DMS53 treated with DMSO at 0.1 percent for 48 hours (cell line): ENCODE measurements around the gene CHSY1.

Source experiments
- DNase-seq: peaks from one replicate; lab custom pipeline; 2025; ENCODE audit not compliant: unreplicated experiment; lab: John Stamatoyannopoulos, UW

Gene CHSY1

GRCh38 chr15:101156509-101157159 is 95.2 kb downstream of the CHSY1 start:
- DNase-seq = no peak

DNA sequence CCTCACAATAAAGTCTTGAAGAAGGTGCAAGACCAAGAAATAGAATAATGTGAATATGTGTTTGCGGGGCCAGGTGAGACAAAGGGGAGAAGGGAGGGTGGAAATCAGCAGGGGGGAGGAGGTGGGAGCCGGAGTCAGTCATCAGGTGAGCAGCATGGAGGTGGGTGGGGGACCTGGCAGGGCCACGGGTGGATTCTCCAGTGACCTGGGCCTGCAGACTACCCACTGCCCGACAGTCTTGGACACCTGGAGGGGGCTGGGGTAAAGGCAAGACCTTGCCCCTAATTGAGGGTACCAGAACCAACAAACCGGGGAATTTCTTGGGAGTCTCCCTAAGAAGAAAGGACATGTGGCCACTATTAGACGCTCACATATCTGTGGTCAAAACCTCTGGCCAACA is 95.8 kb downstream of the CHSY1 start:
- no peak for DNase-seq

- DNase-seq = no peak
These were observed 97.8 kb downstream of the CHSY1 start for GRCh38 chr15:101153801-101154656.

- no peak for DNase-seq
These were observed 98.9 kb downstream of the CHSY1 start for GRCh38 chr15:101152914-101153313.

- no peak for DNase-seq
These were observed 100.6 kb downstream of the CHSY1 start for GRCh38 chr15:101151288-101151687.

DNA sequence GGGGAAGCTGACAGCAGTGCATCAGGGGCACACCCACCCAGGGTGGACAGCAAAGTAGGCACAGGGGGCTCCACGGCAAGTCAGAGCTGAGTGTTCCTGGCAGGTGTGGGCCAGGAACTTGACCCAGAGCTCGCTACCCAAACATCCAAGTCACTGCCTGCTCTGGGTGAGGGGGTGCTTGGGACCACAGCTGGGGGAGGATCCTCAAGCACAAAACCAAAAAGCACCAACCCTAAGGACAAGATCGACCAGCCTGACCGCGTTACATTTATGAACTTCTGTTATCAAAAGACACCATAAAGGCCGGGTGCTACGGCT is 101.2 kb downstream of the CHSY1 start:
- no peak for DNase-seq

- DNase-seq = no peak
These were observed 101.8 kb downstream of the CHSY1 start for GRCh38 chr15:101149864-101150722.

DNA sequence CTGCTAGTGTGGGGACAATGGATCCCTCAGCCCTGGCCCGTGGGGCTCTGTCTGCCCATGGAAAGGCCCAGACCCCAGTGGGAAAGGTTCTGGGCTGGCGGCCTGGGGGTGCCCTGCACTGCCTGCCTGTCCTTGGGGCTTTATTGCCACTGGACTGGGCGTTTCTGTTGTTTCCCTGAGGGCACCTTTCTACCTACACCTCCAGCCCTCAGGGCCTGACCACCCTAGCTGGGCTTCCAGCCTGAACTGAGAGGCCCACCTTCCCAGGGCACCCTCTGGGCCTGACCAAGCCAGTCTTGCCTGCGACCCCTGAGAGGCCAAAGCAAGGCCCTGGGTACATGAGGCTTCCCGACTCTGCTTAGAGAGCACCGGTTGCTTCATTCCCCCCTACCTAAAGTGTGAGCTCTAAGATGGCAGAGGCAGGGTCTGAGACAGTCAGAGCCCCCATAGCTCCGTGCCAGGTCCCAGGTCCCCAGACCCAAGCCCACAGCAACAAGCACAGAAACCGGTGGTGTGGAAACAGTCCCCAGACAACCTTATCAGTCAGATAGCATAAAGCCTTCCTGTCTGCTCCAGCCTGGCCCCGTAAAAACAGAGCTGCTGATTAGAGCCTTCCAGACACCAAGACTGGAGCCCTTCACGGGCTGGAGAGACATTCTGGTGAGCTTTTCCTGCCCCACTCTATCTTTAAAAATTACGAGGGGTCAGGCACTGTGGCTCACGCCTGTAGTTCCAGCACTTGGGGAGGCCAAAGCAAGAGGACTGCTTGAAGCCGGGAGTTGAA is 102.8 kb downstream of the CHSY1 start:
- no peak for DNase-seq

DNA sequence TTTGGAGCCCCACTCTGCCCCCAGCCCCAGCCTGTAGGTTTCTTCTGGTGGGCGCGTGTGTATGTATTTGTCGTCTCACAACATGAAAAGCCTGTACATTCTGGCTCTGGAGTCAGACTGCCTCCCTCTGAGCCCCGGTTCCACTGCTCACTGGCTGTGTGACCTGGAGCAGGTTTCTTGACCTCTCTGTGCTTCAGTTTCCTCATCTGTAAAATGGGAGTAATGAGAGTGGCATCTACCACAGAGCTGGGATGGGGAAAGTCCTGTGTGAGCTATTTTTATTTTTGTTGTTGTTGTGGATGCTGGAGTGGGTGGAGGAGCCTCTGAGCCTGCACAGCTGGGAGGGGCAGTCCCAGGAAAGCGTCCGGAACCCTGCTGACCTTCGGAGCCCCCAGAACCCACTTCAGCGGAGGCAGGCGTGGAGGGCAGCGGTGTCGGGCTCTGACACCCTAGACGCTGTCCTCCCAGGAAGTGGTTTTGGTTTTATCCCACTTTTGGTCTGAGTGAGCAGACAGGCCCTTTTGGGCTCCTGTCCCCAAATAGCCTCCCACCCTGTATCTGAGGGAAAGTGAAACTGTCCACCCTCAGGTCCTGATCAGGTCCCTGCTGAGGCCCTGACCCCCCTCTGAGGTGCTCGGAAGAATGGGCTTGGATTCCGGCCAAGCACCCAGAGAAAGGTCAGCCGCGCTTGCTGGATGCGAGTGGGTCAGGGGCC is 103.5 kb downstream of the CHSY1 start:
- DNase-seq = no peak

DNA sequence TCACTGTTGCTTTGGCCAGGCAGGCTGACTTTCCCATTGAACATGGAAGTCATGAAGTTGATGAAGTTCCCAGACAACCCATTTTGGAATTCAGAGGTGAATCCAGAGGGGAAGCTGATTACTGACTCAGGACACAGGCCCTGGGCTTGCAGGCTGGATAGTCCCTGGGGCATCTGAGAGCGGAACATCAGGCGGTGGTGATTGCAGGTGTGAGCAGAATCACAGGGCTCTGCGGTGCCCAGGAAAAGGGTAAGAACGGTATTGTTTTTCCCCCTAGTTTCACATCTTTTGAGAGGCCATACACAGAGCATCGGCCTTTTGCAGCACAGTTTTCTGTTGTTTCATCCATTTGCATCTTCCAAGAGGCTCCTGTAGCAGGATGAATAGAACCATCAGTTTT is 104.7 kb downstream of the CHSY1 start:
- no peak for DNase-seq

- DNase-seq = no peak
These were observed 105.6 kb downstream of the CHSY1 start for GRCh38 chr15:101146118-101146702.

- DNase-seq = no peak
These were observed 106.5 kb downstream of the CHSY1 start for GRCh38 chr15:101145362-101145761.

DNA sequence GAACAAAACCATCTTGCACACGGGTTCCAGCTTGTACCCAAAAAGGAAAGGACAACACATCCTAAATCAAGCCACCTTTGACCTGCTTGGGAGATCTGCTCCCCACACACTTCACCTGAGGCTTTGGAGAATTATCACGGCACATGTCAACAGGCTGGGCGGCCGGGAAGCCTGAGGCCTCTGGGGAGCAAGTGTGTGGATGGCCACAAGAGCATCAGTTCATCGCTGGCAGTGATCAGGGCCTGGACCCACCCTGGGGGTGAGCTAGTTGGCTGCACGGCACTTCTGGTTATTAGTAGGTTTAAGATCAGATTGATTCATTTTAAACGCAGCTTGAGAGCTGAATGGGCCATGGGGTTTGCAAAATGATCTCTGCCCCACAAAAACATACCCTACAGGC is 108.5 kb downstream of the CHSY1 start:
- no peak for DNase-seq

- no peak for DNase-seq
These were observed 109.1 kb downstream of the CHSY1 start for GRCh38 chr15:101142711-101143110.

DNA sequence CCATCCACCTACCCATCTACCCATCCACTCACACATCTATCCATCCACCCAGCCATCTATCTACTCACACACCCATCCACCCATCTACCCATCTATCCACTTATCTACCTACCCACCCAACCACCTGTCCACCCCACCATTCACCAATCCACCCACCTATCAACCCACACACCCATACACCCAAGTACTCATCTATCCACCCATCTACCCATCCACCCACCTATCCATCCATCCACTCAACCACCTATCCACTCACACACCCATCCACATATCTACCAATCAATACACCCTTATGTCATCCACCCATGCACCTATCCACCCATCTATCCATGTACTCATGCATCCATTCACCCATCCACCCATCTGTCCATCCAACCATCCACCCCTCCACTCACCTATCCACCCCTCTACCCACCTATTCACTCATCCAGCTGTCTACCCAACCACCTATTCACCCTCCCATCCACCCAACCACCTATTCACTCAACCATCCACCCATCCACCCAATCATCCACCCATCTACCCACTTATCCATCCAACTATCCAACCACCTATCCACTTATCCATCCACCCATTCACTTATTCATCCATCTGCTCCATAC is 109.8 kb downstream of the CHSY1 start:
- DNase-seq = no peak

DNA sequence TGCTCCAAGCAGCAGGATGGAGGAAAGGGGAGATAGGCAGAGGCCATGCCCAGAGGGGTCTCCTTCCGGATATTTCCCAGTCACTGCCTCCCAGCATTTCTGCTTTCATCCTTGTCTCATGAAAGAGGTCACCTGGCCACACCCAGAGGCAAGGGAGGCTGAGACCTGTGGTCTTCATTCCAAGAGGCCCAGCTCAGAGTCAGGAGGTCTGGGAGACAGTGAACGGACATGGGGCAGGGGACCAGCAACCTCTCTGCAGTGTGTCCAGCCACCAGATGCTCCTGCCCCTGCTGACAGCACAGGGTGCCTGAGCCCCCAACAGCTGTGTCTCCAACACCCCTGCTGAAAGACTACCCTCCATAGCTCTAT is 111.2 kb downstream of the CHSY1 start:
- DNase-seq = no peak

DNA sequence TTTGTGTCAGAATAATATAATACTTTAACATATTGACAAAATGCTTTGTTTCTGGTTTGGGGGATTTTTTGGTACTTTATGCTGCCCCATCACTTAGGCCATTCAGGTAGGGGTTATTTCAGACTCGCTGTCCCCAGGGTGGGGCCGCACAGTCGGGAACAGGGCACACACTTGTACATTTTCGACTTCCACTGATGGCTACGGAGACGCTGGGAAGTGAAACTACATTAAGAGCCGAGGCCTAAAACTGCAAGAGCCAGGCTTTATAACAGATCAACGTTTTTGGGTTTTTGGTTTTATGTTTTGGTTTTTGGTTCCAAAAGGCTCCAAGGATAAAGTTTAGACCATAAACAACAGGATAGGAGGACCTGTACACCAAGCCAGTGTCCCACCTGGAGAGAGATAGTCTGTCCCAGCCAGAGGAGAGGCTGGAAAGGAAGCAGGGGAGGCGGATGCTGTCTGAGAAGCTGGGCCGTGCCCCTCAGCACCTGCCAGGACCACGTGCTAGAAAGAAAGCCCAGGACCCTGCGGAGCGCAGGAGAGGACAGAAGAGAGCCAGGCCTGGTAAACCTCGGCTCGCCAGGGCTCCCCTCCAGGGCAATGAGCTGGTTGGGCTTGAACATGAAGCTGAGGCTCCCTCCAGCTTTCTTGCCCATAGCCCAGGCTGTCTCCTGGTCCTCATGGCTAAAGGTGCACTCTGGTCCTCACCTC is 111.7 kb downstream of the CHSY1 start:
- DNase-seq = no peak

DNA sequence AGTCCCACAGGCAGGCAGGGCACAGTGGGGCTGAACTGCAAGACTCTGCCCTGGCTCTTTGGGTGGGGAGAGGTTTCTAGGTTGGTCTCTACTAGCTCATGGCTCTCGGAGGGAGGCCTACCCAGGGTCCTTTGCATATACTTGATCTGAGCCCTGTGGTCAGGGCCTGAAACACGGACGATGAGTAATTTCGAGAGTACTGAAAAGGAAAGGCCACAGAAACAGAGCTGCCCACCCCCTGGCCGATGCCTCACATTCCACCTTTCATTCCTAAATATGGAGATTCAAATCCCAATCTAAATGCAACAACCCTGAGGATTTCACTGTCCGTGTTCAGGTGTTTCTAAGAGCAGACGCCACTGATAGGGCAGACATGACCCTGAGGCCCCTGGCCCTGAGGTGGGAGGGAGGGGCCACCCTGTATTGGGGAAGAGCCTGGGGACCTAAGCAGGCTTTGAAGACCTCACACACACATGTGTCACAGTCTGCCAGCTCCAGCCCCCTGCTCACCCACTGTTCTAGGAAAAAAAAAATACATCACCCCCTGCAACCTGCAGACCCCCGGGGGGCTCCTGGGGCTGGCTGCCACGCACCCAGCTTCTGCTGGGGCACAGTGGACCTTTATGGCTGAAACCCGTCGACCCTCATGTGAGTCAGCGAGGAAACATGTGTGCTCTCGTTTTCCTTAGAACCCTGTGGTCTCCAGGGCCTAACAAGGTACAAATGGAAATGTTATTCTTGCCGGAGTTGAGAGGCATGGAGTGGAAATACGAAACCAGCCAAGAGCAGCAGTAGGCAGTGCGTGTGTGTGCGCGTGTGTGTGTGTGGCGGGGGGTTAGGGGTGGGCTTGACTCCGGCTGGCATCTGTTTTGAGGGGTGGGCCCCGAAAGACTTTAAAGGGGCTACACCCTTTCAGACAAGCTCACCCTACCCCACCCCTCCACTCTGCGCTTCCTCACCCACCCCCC is 112.7 kb downstream of the CHSY1 start:
- DNase-seq = no peak
